H9 (cell line): ENCODE measurements around the gene TTC21B. TPM values are rescaled to one million over a fixed set of nuclear protein-coding genes. Genes with fewer than 3 reads are reported as not detected.

Experiments
- DNase-seq: peaks from one replicate; pipeline ENCODE4 v3.0.0-alpha.2; 2017
- H2AFZ ChIP-seq: one replicate; pipeline ENCODE4 v1.6.1; 2013; ENCODE audit warnings: mild to moderate bottlenecking, low read length, control low read depth, moderate library complexity
- H2AK5ac ChIP-seq: 2 replicates; pipeline ENCODE4 v1.6.1; 2013; ENCODE audit warnings: low read length, control low read depth, mixed read lengths; ENCODE audit not compliant: insufficient read length
- H2BK120ac ChIP-seq: one replicate; pipeline ENCODE4 v1.6.1; 2013; ENCODE audit warnings: low read depth, mild to moderate bottlenecking, low read length, control low read depth, inconsistent platforms; ENCODE audit not compliant: poor library complexity, severe bottlenecking
- H2BK12ac ChIP-seq: 2 replicates; pipeline ENCODE4 v1.6.1; 2013; ENCODE audit warnings: low read length, control low read depth, mixed read lengths, low read depth; ENCODE audit not compliant: insufficient read length
- H2BK15ac ChIP-seq: 2 replicates; pipeline ENCODE4 v1.6.1; 2013; ENCODE audit warnings: low read depth, low read length, control low read depth
- H2BK20ac ChIP-seq: one replicate; pipeline ENCODE4 v1.6.1; 2013; ENCODE audit warnings: low read depth, mild to moderate bottlenecking, low read length, control low read depth, inconsistent platforms; ENCODE audit not compliant: poor library complexity, severe bottlenecking
- H2BK5ac ChIP-seq: 2 replicates; pipeline ENCODE4 v1.6.1; 2013; ENCODE audit warnings: low read length, control low read depth, mixed read lengths; ENCODE audit not compliant: insufficient read length
- H3K14ac ChIP-seq: 2 replicates; pipeline ENCODE4 v1.6.1; 2013; ENCODE audit warnings: low read length, control low read depth; ENCODE audit not compliant: insufficient read depth
- H3K18ac ChIP-seq: 2 replicates; pipeline ENCODE4 v1.6.1; 2013; ENCODE audit warnings: low read depth, mild to moderate bottlenecking, mixed read lengths, low read length, control low read depth; ENCODE audit not compliant: insufficient read length
- H3K23ac ChIP-seq: 2 replicates; pipeline ENCODE4 v1.6.1; 2013; ENCODE audit warnings: low read length, control low read depth, mixed read lengths, low read depth; ENCODE audit not compliant: insufficient read length
- H3K23me2 ChIP-seq: 2 replicates; pipeline ENCODE4 v1.6.1; 2013; ENCODE audit warnings: low read depth, mild to moderate bottlenecking, mixed read lengths, low read length, control low read depth; ENCODE audit not compliant: insufficient read length, poor library complexity, severe bottlenecking
- H3K27ac ChIP-seq: 2 replicates; pipeline ENCODE4 v1.5.1; 2013; ENCODE audit warnings: low read length, control low read depth, mixed read lengths, low read depth; ENCODE audit not compliant: insufficient read length
- H3K27me3 ChIP-seq: 2 replicates; pipeline ENCODE4 v1.6.1; 2013; ENCODE audit warnings: low read length, control low read depth, inconsistent platforms; ENCODE audit not compliant: insufficient read depth
- H3K4ac ChIP-seq: 2 replicates; pipeline ENCODE4 v1.6.1; 2013; ENCODE audit warnings: low read depth, mild to moderate bottlenecking, control low read depth, inconsistent platforms, low read length, moderate library complexity
- H3K4me1 ChIP-seq: 2 replicates; pipeline ENCODE4 v1.6.1; 2013; ENCODE audit warnings: low read length, control low read depth, inconsistent platforms; ENCODE audit not compliant: insufficient read depth
- H3K4me2 ChIP-seq: 2 replicates; pipeline ENCODE4 v1.6.1; 2013; ENCODE audit warnings: low read length, control low read depth, mixed read lengths; ENCODE audit not compliant: insufficient read length, insufficient read depth
- H3K56ac ChIP-seq: 2 replicates; pipeline ENCODE4 v1.6.1; 2013; ENCODE audit warnings: low read depth, mild to moderate bottlenecking, mixed read lengths, low read length, control low read depth; ENCODE audit not compliant: insufficient read length
- H3K79me1 ChIP-seq: 2 replicates; pipeline ENCODE4 v1.6.1; 2013; ENCODE audit warnings: low read depth, mild to moderate bottlenecking, moderate library complexity, low read length, control low read depth, inconsistent platforms; ENCODE audit not compliant: insufficient read depth, poor library complexity, severe bottlenecking
- H3K79me2 ChIP-seq: 2 replicates; pipeline ENCODE4 v1.6.1; 2013; ENCODE audit warnings: low read length, control low read depth, inconsistent platforms; ENCODE audit not compliant: insufficient read depth
- H3K9ac ChIP-seq: 2 replicates; pipeline ENCODE4 v1.6.1; 2013; ENCODE audit warnings: low read length, control low read depth, mixed read lengths; ENCODE audit not compliant: insufficient read length; ENCODE audit errors: extremely low read depth
- H3K9me3 ChIP-seq: one replicate; pipeline ENCODE4 v1.6.1; 2013; ENCODE audit warnings: low read depth, low read length, inconsistent platforms; ENCODE audit not compliant: control insufficient read depth
- H3T11ph ChIP-seq: one replicate; pipeline ENCODE4 v1.6.1; 2013; ENCODE audit warnings: mild to moderate bottlenecking, low read length, control low read depth, inconsistent platforms
- H4K20me1 ChIP-seq: one replicate; pipeline ENCODE4 v1.6.1; 2013; ENCODE audit not compliant: control insufficient read depth, insufficient read length, insufficient read depth
- H4K5ac ChIP-seq: 2 replicates; pipeline ENCODE4 v1.6.1; 2013; ENCODE audit warnings: low read depth, mild to moderate bottlenecking, mixed read lengths, low read length, control low read depth; ENCODE audit not compliant: insufficient read length
- H4K8ac ChIP-seq: replicated peaks from 2 replicates; pipeline ENCODE4 v1.6.1; 2013; ENCODE audit warnings: low read length, control low read depth, mixed read lengths, low read depth; ENCODE audit not compliant: insufficient read length
- H4K91ac ChIP-seq: 2 replicates; pipeline ENCODE4 v1.6.1; 2013; ENCODE audit warnings: low read depth, mild to moderate bottlenecking, moderate library complexity, mixed read lengths, low read length, control low read depth; ENCODE audit not compliant: insufficient read length
- H3K27ac Mint-ChIP-seq, 3 experiments: 2 replicates in 2 of 3; 3 replicates in 1 of 3; pipeline ENCODE4 v1.8.0; 2020 to 2021; ENCODE audit warnings: mixed read lengths in 3 of 3, mild to moderate bottlenecking in 1 of 3, moderate library complexity in 1 of 3
- H3K27me3 Mint-ChIP-seq: 2 replicates; pipeline ENCODE4 v1.8.0; 2021; ENCODE audit warnings: low read depth, mild to moderate bottlenecking, moderate library complexity, mixed read lengths
- H3K36me3 Mint-ChIP-seq, 3 experiments: 2 replicates in 2 of 3; 3 replicates in 1 of 3; pipeline ENCODE4 v1.8.0; 2020 to 2021; ENCODE audit warnings: low read depth in 3 of 3, mixed read lengths in 3 of 3; ENCODE audit not compliant: insufficient read depth in 1 of 3
- H3K4me1 Mint-ChIP-seq, 2 experiments: 2 replicates each; pipeline ENCODE4 v1.8.0; 2020; ENCODE audit warnings: mixed read lengths in 2 of 2
- H3K4me3 Mint-ChIP-seq, 2 experiments: 2 replicates in 1 of 2; 3 replicates in 1 of 2; pipeline ENCODE4 v1.8.0; 2020 to 2021; ENCODE audit warnings: mild to moderate bottlenecking in 2 of 2, mixed read lengths in 2 of 2, moderate library complexity in 1 of 2
- H3K9me3 Mint-ChIP-seq, 2 experiments: 2 replicates in 1 of 2; 3 replicates in 1 of 2; pipeline ENCODE4 v1.8.0; 2020; ENCODE audit warnings: mild to moderate bottlenecking in 2 of 2, mixed read lengths in 2 of 2, moderate library complexity in 1 of 2
- WGBS: extraction: QIAGEN DNeasy Blood & Tissue Kit; methylation state at CpG from one replicate; pipeline ENCODE4 v1.1.7; 2013; ENCODE audit warnings: missing lambda C conversion rate, low lambda C conversion rate, mixed read lengths; ENCODE audit not compliant: insufficient read length; ENCODE audit errors: extremely low coverage; 5-methylcytosine and 5-hydroxymethylcytosine counted together
- total RNA-seq: library from RNA; stranded (reverse); gene quantifications from 2 replicates; pipeline ENCODE4 v1.2.1, GENCODE V29; 2021
- TF ChIP-seq, protein P1 (sequence below): fragments of 200-600 bp; sonication (generic); conservative IDR thresholded peaks from 3 replicates; pipeline ENCODE4 v1.8.0; 2021; ENCODE audit warnings: antibody characterized with exemption, mild to moderate bottlenecking

The TTC21B gene
- total RNA-seq, 1 experiment from 2014 or later = 16.6 TPM

GRCh38 chr2:165897726-165898125 is 55.9 kb downstream of the TTC21B start:
- H3K9me3 Mint-ChIP-seq = no peaks in the 10 kb centered on the region
- peaks cover 6 to 8% of the 10 kb centered on the region in 2 experiments for H3K4me1 Mint-ChIP-seq

More at GRCh38 chr2:165897726-165898125, 55.9 kb downstream of the TTC21B start:
- Histone ChIP-seq H3K9ac (no peak overlapping the region), H3K79me1 (no peaks in the 10 kb centered on the region), H3K23me2 (no peaks in the 10 kb centered on the region), H3K4me1 (no peaks in the 10 kb centered on the region), H3K4ac (no peak overlapping the region), H3K4me2 (no peak overlapping the region), H3K23ac (no peak overlapping the region), H4K8ac (no peak overlapping the region), H2AK5ac (no peak overlapping the region), H4K5ac (no peak overlapping the region), H3K79me2 (no peaks in the 10 kb centered on the region), H3K27me3 (no peaks in the 10 kb centered on the region), H3K27ac (no peak overlapping the region), H3K9me3 (no peaks in the 10 kb centered on the region), H2BK20ac (no peak overlapping the region), H2AFZ (no peak overlapping the region), H3K18ac (no peak overlapping the region), H2BK12ac (no peak overlapping the region), H3K14ac (no peak overlapping the region), H3K56ac (no peak overlapping the region), H4K20me1 (no peaks in the 10 kb centered on the region), H2BK15ac (no peak overlapping the region), H3T11ph (no peak overlapping the region), H2BK120ac (no peak overlapping the region), H2BK5ac (no peak overlapping the region), H4K91ac (no peak overlapping the region)
- Mint-ChIP-seq H3K27me3 (no peaks in the 10 kb centered on the region), H3K27ac (peak overlapping the region in 1 of 3 experiments; percentile 0; a peak in 1 of 7 replicates), H3K36me3 (peaks cover 16 to 51% (median 50%) of the 10 kb centered on the region in 3 experiments; a peak in 6 of 7 replicates), H3K4me3 (no peak overlapping the region)
- TF ChIP-seq, protein P1, sequence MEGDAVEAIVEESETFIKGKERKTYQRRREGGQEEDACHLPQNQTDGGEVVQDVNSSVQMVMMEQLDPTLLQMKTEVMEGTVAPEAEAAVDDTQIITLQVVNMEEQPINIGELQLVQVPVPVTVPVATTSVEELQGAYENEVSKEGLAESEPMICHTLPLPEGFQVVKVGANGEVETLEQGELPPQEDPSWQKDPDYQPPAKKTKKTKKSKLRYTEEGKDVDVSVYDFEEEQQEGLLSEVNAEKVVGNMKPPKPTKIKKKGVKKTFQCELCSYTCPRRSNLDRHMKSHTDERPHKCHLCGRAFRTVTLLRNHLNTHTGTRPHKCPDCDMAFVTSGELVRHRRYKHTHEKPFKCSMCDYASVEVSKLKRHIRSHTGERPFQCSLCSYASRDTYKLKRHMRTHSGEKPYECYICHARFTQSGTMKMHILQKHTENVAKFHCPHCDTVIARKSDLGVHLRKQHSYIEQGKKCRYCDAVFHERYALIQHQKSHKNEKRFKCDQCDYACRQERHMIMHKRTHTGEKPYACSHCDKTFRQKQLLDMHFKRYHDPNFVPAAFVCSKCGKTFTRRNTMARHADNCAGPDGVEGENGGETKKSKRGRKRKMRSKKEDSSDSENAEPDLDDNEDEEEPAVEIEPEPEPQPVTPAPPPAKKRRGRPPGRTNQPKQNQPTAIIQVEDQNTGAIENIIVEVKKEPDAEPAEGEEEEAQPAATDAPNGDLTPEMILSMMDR = no peak
- no peak for DNase-seq
- no CpG with 5 or more reads among the region's 5 CpGs for WGBS
